Activated CD4-positive, CD25-positive, alpha-beta regulatory T cell treated with anti-CD3 and anti-CD28 coated beads, Interleukin-2, amount 50 U/mL, for 72 hours (primary cell): Measurements from ENCODE around the gene LENEP.

Experiments used
- DNase-seq: peaks from one replicate; pipeline ENCODE4 v3.0.0; 2021

LENEP gene

GRCh38 chr1:155030899-155031298 is 37.5 kb downstream of the LENEP start:
- DNase-seq = no peak

GRCh38 chr1:155032886-155033285 is 39.5 kb downstream of the LENEP start:
- DNase-seq = no peak

GRCh38 chr1:155033524-155033923 is 40.1 kb downstream of the LENEP start, which contains the start of the genes DCST1 and DCST2:
Gene DCST1, plus strand, starts transcription at chr1:155033824. Its CDS starts 213 bp downstream, at chr1:155034037.
Gene DCST2, minus strand, starts transcription at chr1:155033781. Its CDS starts 80 bp downstream, at chr1:155033701.
- no peak for DNase-seq

- DNase-seq = no peak
These were observed 41.2 kb downstream of the LENEP start for GRCh38 chr1:155034318-155035208.

GRCh38 chr1:155035936-155036335 is 42.5 kb downstream of the LENEP start:
- no peak for DNase-seq

- no peak for DNase-seq
These were observed 43.7 kb downstream of the LENEP start for GRCh38 chr1:155037043-155037442.

GRCh38 chr1:155037851-155038441 is 44.6 kb downstream of the LENEP start:
- DNase-seq = no peak

- no peak for DNase-seq
These were observed 45.4 kb downstream of the LENEP start for GRCh38 chr1:155038602-155039307.

- DNase-seq = no peak
These were observed 45.9 kb downstream of the LENEP start for GRCh38 chr1:155039308-155039669.

GRCh38 chr1:155040358-155041093 is 47.1 kb downstream of the LENEP start:
- DNase-seq = no peak

- DNase-seq = no peak
These were observed 49.4 kb downstream of the LENEP start for GRCh38 chr1:155042789-155043188.

- DNase-seq = no peak
These were observed 49.9 kb downstream of the LENEP start for GRCh38 chr1:155043301-155043702.

- no peak for DNase-seq
These were observed 50.4 kb downstream of the LENEP start for GRCh38 chr1:155043793-155044192.
